Peyer's patch (tissue), 4 donors: ENCODE measurements around the gene ZBTB8A.

Experiments used
- POLR2A ChIP-seq, 2 donors: fragments of 450-650 bp; IDR thresholded peaks; one replicate each; pipeline ENCODE4 v1.5.1; 2017; ENCODE audit warnings: antibody characterized with exemption in 2 of 2, mild to moderate bottlenecking in 2 of 2, moderate library complexity in 2 of 2
- TF ChIP-seq, protein P1 (sequence below), 6 experiments: fragments of 450-650 bp in 4 of 6; fragments of 200-600 bp in 2 of 6; sonication (generic) in 1 of 6; IDR thresholded peaks; one replicate each; pipeline ENCODE4 v1.5.1; 2017 to 2019; ENCODE audit warnings: antibody characterized with exemption in 6 of 6, mild to moderate bottlenecking in 3 of 6, moderate library complexity in 1 of 6

- TF ChIP-seq, protein P1, sequence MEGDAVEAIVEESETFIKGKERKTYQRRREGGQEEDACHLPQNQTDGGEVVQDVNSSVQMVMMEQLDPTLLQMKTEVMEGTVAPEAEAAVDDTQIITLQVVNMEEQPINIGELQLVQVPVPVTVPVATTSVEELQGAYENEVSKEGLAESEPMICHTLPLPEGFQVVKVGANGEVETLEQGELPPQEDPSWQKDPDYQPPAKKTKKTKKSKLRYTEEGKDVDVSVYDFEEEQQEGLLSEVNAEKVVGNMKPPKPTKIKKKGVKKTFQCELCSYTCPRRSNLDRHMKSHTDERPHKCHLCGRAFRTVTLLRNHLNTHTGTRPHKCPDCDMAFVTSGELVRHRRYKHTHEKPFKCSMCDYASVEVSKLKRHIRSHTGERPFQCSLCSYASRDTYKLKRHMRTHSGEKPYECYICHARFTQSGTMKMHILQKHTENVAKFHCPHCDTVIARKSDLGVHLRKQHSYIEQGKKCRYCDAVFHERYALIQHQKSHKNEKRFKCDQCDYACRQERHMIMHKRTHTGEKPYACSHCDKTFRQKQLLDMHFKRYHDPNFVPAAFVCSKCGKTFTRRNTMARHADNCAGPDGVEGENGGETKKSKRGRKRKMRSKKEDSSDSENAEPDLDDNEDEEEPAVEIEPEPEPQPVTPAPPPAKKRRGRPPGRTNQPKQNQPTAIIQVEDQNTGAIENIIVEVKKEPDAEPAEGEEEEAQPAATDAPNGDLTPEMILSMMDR (IDR thresholded peaks at IDR 0.05) = no peak
- TF ChIP-seq POLR2A (IDR thresholded peaks at IDR 0.05) = no peak
Measured at GRCh38 chr1:32489774-32490454, 49.3 kb upstream of the ZBTB8A start.
